Natural killer cell (primary cell): ENCODE data around the gene CCDC50. TPM values are rescaled to one million over a fixed set of nuclear protein-coding genes. Genes with fewer than 3 reads are reported as not detected.

Source experiments
- ATAC-seq, 3 donors: fragments of 150-1000 bp in 2 of 3; fragments of 200-7000 bp in 1 of 3; cut with Tn5 transposase; 1 replicate in 1 of 3; 2 replicates in 2 of 3; pipeline ENCODE4 v1.10.0; 2021; ENCODE audit warnings: mild to moderate bottlenecking in 2 of 3, moderate library complexity in 2 of 3
- DNase-seq, 2 donors: peaks; one replicate each; pipeline versions ENCODE4 v3.0.0 to v3.0.0-alpha.2; 2013 to 2021; ENCODE audit warnings: mixed read lengths in 1 of 2
- H3K27ac ChIP-seq: one replicate; pipeline ENCODE4 v1.5.1; 2013; ENCODE audit warnings: mild to moderate bottlenecking, low read length
- H3K27me3 ChIP-seq: one replicate; pipeline ENCODE4 v1.6.1; 2013; ENCODE audit warnings: low read length; ENCODE audit not compliant: control insufficient read depth, insufficient read depth
- H3K36me3 ChIP-seq: one replicate; pipeline ENCODE4 v1.6.1; 2013; ENCODE audit warnings: low read length; ENCODE audit not compliant: control insufficient read depth, insufficient read depth
- H3K4me1 ChIP-seq: one replicate; pipeline ENCODE4 v1.6.1; 2013; ENCODE audit warnings: low read length; ENCODE audit not compliant: control insufficient read depth, insufficient read depth
- H3K4me3 ChIP-seq: one replicate; pipeline ENCODE4 v1.5.1; 2013; ENCODE audit warnings: low read length
- H3K9me3 ChIP-seq: one replicate; pipeline ENCODE4 v1.6.1; 2013; ENCODE audit warnings: low read length; ENCODE audit not compliant: control insufficient read depth, insufficient read depth
- H3K27ac Mint-ChIP-seq, 2 donors: one replicate each; pipeline ENCODE4 v1.8.0; 2022; ENCODE audit warnings: mild to moderate bottlenecking in 2 of 2, mixed read lengths in 2 of 2, moderate library complexity in 1 of 2
- H3K27me3 Mint-ChIP-seq, 2 donors: one replicate each; pipeline ENCODE4 v1.8.0; 2022; ENCODE audit warnings: low read depth in 2 of 2, mixed read lengths in 2 of 2
- H3K36me3 Mint-ChIP-seq: one replicate; pipeline ENCODE4 v1.8.0; 2022; ENCODE audit warnings: mixed read lengths
- H3K4me1 Mint-ChIP-seq, 2 donors: one replicate each; pipeline ENCODE4 v1.8.0; 2022; ENCODE audit warnings: mixed read lengths in 2 of 2
- H3K4me3 Mint-ChIP-seq: one replicate; pipeline ENCODE4 v1.8.0; 2022; ENCODE audit warnings: mild to moderate bottlenecking, moderate library complexity, mixed read lengths
- H3K9me3 Mint-ChIP-seq, 2 donors: one replicate each; pipeline ENCODE4 v1.8.0; 2022; ENCODE audit warnings: mixed read lengths in 2 of 2
- WGBS: methylation state at CpG from one replicate; pipeline ENCODE4 v1.1.7; 2013; ENCODE audit warnings: missing lambda C conversion rate; ENCODE audit not compliant: insufficient coverage; 5-methylcytosine and 5-hydroxymethylcytosine counted together
- intact Hi-C: fragments of 100-400 bp; cut with micrococcal nuclease; formaldehyde crosslinking; loops from one replicate; pipeline ENCODE4 v1.14.2; 2022
- total RNA-seq, 4 donors: library from RNA; stranded (reverse); fragments of 120-200 nt in 1 of 4; gene quantifications; one replicate each; pipeline versions ENCODE4 v1.2.3 to v1.2.4, GENCODE V29; 2013 to 2022
- TF ChIP-seq, protein P1 (sequence below): fragments of 200-600 bp; IDR thresholded peaks from one replicate; pipeline ENCODE4 v1.8.0; 2022; ENCODE audit warnings: antibody characterized with exemption

Gene CCDC50
- total RNA-seq, 3 donors from 2014 or later (not counting 1 experiment from before 2014, with no cell fraction given): 19.9 to 27.3 (median 22.6) TPM

DNA sequence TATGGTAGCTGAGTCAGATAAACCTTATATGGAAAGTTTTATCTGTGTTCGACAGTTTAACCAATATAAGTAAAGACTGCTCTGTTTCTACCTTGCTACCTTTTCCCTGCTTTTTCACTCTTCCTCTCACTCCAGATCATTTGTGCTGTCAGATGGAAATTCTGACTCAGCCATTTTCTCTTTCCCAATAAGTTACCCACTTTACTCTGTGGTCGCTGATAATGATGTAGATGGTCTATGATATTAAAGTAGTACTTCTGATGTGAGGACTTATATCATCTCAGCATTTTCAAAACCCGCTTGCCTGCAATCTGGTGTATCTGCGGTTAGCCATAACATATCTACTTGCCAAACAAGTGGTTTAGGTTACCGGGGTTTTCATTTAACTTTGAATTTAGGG is 16.1 kb downstream of the CCDC50 start:
- 100% methylated on average over 1 of the region's 5 CpGs for WGBS
- intact Hi-C loops: no loop called here
- Histone ChIP-seq H3K4me3 (no peak overlapping the region), H3K9me3 (no peaks in the 10 kb centered on the region), H3K4me1 (no peaks in the 10 kb centered on the region), H3K27me3 (no peaks in the 10 kb centered on the region), H3K27ac (no peak overlapping the region), H3K36me3 (no peaks in the 10 kb centered on the region)
- no peak overlapping the region for H3K4me3 Mint-ChIP-seq
- no peak for ATAC-seq
- H3K36me3 Mint-ChIP-seq: no peaks in the 10 kb centered on the region
- H3K27ac Mint-ChIP-seq: no peak overlapping the region
- H3K4me1 Mint-ChIP-seq: peaks cover 16 to 21% of the 10 kb centered on the region in 2 donors
- TF ChIP-seq, protein P1, sequence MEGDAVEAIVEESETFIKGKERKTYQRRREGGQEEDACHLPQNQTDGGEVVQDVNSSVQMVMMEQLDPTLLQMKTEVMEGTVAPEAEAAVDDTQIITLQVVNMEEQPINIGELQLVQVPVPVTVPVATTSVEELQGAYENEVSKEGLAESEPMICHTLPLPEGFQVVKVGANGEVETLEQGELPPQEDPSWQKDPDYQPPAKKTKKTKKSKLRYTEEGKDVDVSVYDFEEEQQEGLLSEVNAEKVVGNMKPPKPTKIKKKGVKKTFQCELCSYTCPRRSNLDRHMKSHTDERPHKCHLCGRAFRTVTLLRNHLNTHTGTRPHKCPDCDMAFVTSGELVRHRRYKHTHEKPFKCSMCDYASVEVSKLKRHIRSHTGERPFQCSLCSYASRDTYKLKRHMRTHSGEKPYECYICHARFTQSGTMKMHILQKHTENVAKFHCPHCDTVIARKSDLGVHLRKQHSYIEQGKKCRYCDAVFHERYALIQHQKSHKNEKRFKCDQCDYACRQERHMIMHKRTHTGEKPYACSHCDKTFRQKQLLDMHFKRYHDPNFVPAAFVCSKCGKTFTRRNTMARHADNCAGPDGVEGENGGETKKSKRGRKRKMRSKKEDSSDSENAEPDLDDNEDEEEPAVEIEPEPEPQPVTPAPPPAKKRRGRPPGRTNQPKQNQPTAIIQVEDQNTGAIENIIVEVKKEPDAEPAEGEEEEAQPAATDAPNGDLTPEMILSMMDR: no peak
- no peaks in the 10 kb centered on the region for H3K9me3 Mint-ChIP-seq
- no peak for DNase-seq
- no peaks in the 10 kb centered on the region for H3K27me3 Mint-ChIP-seq

DNA sequence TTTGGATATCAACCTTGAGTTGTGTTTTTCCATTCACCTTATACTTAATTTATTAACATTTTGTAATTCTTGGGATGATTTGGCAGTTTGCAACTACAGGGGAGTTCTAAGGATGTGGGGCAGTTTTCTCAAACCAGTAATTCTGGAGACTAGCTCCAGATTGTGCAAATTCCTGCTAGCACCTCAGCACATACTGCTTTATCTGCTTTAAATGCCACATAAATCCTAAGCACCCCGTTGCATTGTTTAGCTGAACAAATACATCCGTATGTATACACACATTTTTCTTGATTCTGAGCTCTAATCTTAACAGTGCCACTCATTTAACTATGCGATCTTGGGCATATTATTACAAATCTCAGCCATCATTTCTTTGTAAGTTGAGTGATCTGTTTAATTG is 18.0 kb downstream of the CCDC50 start:
- WGBS: 95% methylated on average over 2 of the region's 3 CpGs

DNA sequence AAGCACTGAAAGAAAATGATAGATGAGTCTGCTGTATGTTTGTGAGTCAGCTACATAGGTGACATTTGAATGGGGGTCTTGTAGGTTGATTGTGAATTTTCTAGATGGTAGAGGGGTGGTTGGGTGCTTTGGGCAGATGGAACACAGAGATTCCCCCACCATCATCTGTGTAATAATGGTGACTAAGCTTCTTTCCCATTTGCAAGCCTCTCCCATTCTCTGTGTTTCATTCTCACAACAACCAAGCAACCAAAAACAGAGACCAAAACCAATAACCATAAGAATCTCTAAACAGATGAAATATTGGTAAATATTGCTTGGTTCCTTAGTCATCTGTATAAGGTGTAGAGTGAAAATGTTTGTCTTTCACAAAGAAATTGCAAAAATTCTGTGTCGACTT is 18.9 kb downstream of the CCDC50 start:
- ATAC-seq (no peak), DNase-seq (no peak)
- Histone ChIP-seq H3K27ac (no peak overlapping the region), H3K36me3 (no peaks in the 10 kb centered on the region), H3K4me3 (no peak overlapping the region), H3K27me3 (no peaks in the 10 kb centered on the region), H3K9me3 (no peaks in the 10 kb centered on the region), H3K4me1 (no peaks in the 10 kb centered on the region)
- Mint-ChIP-seq H3K9me3 (no peaks in the 10 kb centered on the region), H3K4me3 (no peak overlapping the region), H3K36me3 (no peaks in the 10 kb centered on the region), H3K27ac (no peak overlapping the region), H3K27me3 (no peaks in the 10 kb centered on the region), H3K4me1 (peaks cover 7 to 10% of the 10 kb centered on the region in 2 donors)
- WGBS: 89% methylated on average over 1 of the region's 1 CpG
- intact Hi-C loops: no loop called here
- TF ChIP-seq, protein P1: no peak

More for the DNA sequence above, 18.0 kb downstream of the CCDC50 start:
- Histone ChIP-seq H3K4me1 (no peaks in the 10 kb centered on the region), H3K9me3 (no peaks in the 10 kb centered on the region), H3K27ac (no peak overlapping the region), H3K27me3 (no peaks in the 10 kb centered on the region), H3K4me3 (no peak overlapping the region), H3K36me3 (no peaks in the 10 kb centered on the region)
- ATAC-seq (no peak), DNase-seq (no peak)
- TF ChIP-seq, protein P1: no peak
- H3K36me3 Mint-ChIP-seq: no peaks in the 10 kb centered on the region
- intact Hi-C loops: no loop called here
- no peaks in the 10 kb centered on the region for H3K9me3 Mint-ChIP-seq
- H3K27ac Mint-ChIP-seq: no peak overlapping the region
- no peaks in the 10 kb centered on the region for H3K27me3 Mint-ChIP-seq
- no peak overlapping the region for H3K4me3 Mint-ChIP-seq
- H3K4me1 Mint-ChIP-seq: peaks cover 12 to 18% of the 10 kb centered on the region in 2 donors

DNA sequence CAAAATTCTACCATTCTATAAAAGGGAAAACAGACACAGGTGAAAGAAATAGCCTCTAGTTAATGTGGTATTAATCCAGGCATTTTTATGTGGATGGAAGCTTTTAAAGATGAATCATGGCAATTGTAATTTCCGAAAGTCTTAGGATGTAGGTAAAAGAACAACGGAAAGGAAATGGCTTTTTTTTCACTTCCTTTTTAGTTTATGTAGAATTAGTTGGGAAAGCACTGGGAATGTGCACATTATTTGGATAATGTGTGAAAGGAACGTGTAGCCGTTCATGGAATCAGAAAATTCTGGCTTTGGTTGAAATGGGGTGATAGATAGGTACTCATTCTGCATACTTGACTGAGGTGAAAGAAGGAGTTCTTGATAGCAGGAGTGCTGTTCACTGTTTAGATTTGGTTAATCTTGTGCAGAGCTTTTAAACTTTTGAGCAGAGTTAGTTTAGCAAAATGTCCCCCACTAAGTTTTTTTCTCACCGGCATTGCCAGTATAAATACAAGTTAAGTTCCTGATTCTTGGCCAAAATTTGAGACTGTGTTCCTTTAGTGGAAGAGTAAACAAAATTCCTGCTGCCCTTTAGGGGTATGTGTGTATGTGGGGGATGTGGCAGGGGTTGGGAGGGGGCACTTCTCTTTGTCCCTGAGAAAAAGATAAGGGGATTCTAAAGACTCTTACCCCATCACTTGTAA is 21.3 kb downstream of the CCDC50 start:
- Mint-ChIP-seq H3K9me3 (no peaks in the 10 kb centered on the region), H3K36me3 (no peaks in the 10 kb centered on the region), H3K4me1 (peaks cover 1 to 4% of the 10 kb centered on the region in 2 donors), H3K27ac (no peak overlapping the region), H3K27me3 (no peaks in the 10 kb centered on the region), H3K4me3 (no peak overlapping the region)
- Histone ChIP-seq H3K9me3 (no peaks in the 10 kb centered on the region), H3K27me3 (no peaks in the 10 kb centered on the region), H3K36me3 (no peaks in the 10 kb centered on the region), H3K4me3 (no peak overlapping the region), H3K27ac (no peak overlapping the region), H3K4me1 (no peaks in the 10 kb centered on the region)
- TF ChIP-seq, protein P1: no peak
- no peak for ATAC-seq
- intact Hi-C loops: no loop called here
- no peak for DNase-seq
- WGBS: 90% methylated on average over 5 of the region's 5 CpGs
